ENCODE measurements around the gene ADAP1. TPM values are rescaled to one million over a fixed set of nuclear protein-coding genes. Genes with fewer than 3 reads are reported as not detected.
A peak's percentile ranks its signal among the peaks of the same experiment; 100 is the strongest.

Gene ADAP1
- total and polyA plus RNA-seq, 2 of the 13 experiments (the other 11 are each of a cell fraction or from before 2014, with no cell fraction given), result 10.5 to 24.6 TPM

DNA sequence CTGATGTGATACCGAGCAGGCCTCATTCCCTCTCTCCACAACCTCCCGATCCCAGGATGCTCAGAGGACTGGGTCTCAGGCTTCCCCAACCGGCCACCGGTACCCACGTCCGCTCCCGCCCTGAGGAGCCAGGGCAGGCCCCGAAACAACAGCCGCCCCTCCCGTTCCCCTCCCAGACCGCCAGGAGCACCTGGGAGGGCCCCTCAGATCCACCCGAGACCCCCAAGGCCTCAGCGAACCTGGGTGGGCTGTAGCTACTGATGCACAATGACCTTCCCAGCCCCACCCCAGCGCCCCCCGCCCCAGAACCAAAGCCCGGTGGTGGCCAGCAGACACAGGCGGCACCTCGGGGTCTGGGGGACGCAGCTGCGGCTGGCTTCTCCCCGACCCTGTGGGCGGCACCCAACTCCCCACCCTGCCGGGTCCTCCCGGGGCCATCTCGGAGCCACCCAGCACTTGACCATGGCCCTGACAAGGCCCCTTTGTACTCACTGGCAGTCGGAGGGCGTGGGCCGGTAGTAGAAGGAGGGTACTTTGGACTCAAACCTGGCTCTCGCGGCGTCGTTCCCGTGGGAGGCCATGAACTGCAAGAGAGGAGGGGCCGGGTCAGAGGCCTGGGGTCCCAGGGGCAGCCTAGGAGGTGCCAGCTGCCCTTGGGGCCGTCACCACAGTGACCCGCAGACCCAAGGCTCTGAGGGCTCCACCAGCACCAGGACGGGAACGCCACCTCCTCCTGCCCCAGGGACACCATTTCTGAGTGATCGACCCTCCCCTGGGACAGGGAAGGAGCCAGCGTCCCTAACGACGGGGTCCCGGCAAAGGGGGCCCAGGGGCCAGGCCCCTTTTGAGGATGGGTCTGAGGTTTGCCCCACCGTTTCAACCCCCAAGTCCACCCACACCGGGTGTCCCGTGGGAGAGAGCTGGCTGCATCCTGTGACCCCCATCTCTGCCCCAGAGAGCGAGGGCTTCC lies 28.1 kb downstream of the ADAP1 start (continued):
- TF ChIP-seq, protein P1, sequence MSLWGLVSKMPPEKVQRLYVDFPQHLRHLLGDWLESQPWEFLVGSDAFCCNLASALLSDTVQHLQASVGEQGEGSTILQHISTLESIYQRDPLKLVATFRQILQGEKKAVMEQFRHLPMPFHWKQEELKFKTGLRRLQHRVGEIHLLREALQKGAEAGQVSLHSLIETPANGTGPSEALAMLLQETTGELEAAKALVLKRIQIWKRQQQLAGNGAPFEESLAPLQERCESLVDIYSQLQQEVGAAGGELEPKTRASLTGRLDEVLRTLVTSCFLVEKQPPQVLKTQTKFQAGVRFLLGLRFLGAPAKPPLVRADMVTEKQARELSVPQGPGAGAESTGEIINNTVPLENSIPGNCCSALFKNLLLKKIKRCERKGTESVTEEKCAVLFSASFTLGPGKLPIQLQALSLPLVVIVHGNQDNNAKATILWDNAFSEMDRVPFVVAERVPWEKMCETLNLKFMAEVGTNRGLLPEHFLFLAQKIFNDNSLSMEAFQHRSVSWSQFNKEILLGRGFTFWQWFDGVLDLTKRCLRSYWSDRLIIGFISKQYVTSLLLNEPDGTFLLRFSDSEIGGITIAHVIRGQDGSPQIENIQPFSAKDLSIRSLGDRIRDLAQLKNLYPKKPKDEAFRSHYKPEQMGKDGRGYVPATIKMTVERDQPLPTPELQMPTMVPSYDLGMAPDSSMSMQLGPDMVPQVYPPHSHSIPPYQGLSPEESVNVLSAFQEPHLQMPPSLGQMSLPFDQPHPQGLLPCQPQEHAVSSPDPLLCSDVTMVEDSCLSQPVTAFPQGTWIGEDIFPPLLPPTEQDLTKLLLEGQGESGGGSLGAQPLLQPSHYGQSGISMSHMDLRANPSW (CRISPR knock-in tag; IDR thresholded peaks at IDR 0.05; ENCODE audit: borderline replicate concordance), result no peak
- TF ChIP-seq, protein P2, sequence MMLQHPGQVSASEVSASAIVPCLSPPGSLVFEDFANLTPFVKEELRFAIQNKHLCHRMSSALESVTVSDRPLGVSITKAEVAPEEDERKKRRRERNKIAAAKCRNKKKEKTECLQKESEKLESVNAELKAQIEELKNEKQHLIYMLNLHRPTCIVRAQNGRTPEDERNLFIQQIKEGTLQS (CRISPR knock-in tag; IDR thresholded peaks at IDR 0.05), result no peak
- no peak for TF ChIP-seq ZNF724P (CRISPR knock-in tag; IDR thresholded peaks at IDR 0.05; ENCODE audit: borderline replicate concordance)
- TF ChIP-seq, protein P3, sequence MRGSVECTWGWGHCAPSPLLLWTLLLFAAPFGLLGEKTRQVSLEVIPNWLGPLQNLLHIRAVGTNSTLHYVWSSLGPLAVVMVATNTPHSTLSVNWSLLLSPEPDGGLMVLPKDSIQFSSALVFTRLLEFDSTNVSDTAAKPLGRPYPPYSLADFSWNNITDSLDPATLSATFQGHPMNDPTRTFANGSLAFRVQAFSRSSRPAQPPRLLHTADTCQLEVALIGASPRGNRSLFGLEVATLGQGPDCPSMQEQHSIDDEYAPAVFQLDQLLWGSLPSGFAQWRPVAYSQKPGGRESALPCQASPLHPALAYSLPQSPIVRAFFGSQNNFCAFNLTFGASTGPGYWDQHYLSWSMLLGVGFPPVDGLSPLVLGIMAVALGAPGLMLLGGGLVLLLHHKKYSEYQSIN (CRISPR knock-in tag; IDR thresholded peaks at IDR 0.05; ENCODE audit: borderline replicate concordance), result no peak
- TF ChIP-seq, protein P4, sequence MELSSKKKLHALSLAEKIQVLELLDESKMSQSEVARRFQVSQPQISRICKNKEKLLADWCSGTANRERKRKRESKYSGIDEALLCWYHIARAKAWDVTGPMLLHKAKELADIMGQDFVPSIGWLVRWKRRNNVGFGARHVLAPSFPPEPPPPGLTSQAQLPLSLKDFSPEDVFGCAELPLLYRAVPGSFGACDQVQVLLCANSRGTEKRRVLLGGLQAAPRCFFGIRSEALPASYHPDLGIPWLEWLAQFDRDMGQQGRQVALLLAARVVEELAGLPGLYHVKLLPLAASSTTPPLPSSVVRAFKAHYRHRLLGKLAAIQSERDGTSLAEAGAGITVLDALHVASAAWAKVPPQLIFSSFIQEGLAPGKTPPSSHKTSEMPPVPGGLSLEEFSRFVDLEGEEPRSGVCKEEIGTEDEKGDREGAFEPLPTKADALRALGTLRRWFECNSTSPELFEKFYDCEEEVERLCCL (CRISPR knock-in tag; IDR thresholded peaks at IDR 0.05; ENCODE audit: borderline replicate concordance), result no peak
- TF ChIP-seq ZNF124 (CRISPR knock-in tag; IDR thresholded peaks at IDR 0.05), result no peak; the same call in 1 of the 2 replicates
- TF ChIP-seq, protein P5, sequence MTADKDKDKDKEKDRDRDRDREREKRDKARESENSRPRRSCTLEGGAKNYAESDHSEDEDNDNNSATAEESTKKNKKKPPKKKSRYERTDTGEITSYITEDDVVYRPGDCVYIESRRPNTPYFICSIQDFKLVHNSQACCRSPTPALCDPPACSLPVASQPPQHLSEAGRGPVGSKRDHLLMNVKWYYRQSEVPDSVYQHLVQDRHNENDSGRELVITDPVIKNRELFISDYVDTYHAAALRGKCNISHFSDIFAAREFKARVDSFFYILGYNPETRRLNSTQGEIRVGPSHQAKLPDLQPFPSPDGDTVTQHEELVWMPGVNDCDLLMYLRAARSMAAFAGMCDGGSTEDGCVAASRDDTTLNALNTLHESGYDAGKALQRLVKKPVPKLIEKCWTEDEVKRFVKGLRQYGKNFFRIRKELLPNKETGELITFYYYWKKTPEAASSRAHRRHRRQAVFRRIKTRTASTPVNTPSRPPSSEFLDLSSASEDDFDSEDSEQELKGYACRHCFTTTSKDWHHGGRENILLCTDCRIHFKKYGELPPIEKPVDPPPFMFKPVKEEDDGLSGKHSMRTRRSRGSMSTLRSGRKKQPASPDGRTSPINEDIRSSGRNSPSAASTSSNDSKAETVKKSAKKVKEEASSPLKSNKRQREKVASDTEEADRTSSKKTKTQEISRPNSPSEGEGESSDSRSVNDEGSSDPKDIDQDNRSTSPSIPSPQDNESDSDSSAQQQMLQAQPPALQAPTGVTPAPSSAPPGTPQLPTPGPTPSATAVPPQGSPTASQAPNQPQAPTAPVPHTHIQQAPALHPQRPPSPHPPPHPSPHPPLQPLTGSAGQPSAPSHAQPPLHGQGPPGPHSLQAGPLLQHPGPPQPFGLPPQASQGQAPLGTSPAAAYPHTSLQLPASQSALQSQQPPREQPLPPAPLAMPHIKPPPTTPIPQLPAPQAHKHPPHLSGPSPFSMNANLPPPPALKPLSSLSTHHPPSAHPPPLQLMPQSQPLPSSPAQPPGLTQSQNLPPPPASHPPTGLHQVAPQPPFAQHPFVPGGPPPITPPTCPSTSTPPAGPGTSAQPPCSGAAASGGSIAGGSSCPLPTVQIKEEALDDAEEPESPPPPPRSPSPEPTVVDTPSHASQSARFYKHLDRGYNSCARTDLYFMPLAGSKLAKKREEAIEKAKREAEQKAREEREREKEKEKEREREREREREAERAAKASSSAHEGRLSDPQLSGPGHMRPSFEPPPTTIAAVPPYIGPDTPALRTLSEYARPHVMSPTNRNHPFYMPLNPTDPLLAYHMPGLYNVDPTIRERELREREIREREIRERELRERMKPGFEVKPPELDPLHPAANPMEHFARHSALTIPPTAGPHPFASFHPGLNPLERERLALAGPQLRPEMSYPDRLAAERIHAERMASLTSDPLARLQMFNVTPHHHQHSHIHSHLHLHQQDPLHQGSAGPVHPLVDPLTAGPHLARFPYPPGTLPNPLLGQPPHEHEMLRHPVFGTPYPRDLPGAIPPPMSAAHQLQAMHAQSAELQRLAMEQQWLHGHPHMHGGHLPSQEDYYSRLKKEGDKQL (CRISPR knock-in tag; IDR thresholded peaks at IDR 0.05; ENCODE audit: low read depth), result 0 out of 2 replicates have a peak, but pooled peaks have one; percentile 22
- TF ChIP-seq SOX5 (CRISPR knock-in tag; IDR thresholded peaks at IDR 0.05; ENCODE audit: borderline replicate concordance), result peak; percentile 75; the same call in 1 of the 2 replicates
- TF ChIP-seq NFKB2 (CRISPR knock-in tag; IDR thresholded peaks at IDR 0.05; ENCODE audit: borderline replicate concordance), result 0 out of 2 replicates have a peak, but pooled peaks have one; percentile 34
- TF ChIP-seq, protein P6, sequence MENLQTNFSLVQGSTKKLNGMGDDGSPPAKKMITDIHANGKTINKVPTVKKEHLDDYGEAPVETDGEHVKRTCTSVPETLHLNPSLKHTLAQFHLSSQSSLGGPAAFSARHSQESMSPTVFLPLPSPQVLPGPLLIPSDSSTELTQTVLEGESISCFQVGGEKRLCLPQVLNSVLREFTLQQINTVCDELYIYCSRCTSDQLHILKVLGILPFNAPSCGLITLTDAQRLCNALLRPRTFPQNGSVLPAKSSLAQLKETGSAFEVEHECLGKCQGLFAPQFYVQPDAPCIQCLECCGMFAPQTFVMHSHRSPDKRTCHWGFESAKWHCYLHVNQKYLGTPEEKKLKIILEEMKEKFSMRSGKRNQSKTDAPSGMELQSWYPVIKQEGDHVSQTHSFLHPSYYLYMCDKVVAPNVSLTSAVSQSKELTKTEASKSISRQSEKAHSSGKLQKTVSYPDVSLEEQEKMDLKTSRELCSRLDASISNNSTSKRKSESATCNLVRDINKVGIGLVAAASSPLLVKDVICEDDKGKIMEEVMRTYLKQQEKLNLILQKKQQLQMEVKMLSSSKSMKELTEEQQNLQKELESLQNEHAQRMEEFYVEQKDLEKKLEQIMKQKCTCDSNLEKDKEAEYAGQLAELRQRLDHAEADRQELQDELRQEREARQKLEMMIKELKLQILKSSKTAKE (CRISPR knock-in tag; IDR thresholded peaks at IDR 0.05; ENCODE audit: borderline replicate concordance), result peak; percentile 99
- no peak for TF ChIP-seq SIN3A (IDR thresholded peaks at IDR 0.05; ENCODE audit: borderline replicate concordance, low read depth, low read length)
- TF ChIP-seq SKI (IDR thresholded peaks at IDR 0.05; ENCODE audit: partially characterized antibody), result peak; percentile 98
- TF ChIP-seq MXI1 (IDR thresholded peaks at IDR 0.05; ENCODE audit: borderline replicate concordance, low read depth, low read length), result 0 out of 3 replicates have a peak, but pooled peaks have one; percentile 16
